ENCODE results near the gene RTBDN. TPM values are rescaled to one million over a fixed set of nuclear protein-coding genes. Genes with fewer than 3 reads are reported as not detected.

Gene RTBDN
- total and polyA plus RNA-seq, 2 of the 8 experiments (the other 6 are each of a cell fraction or from before 2014, with no cell fraction given): 4.0 to 4.8 TPM

GRCh38 chr19:12787458-12787857 is 46.9 kb downstream of the RTBDN start:
- no peak overlapping the region for H2AFZ ChIP-seq (ENCODE audit: low read length)
- H3K18ac ChIP-seq (ENCODE audit: extremely low read depth, low read length): no peak overlapping the region
- no peak overlapping the region for H3K4me2 ChIP-seq (ENCODE audit: insufficient read depth in 1 of 2, low read depth in 2 of 2, low read length in 2 of 2)
- no peak overlapping the region for H3K27ac ChIP-seq (ENCODE audit: low read depth, low read length)
- H3K4ac ChIP-seq (replicated peaks; ENCODE audit: insufficient read length, low read depth, low read length): no peak overlapping the region
- no peaks in the 10 kb centered on the region for H3K9me3 ChIP-seq (ENCODE audit: insufficient read depth in 2 of 2, low read depth in 1 of 2, low read length in 1 of 2)
- FAIRE-seq: no peak
- H3K23me2 ChIP-seq (ENCODE audit: low read depth, low read length): peaks cover 31% of the 10 kb centered on the region; the same call in 1 of the 2 replicates
- no peak overlapping the region for H4K91ac ChIP-seq (replicated peaks; ENCODE audit: insufficient read length, low read length)
- WGBS, 2 experiments (ENCODE audit: extremely low coverage in 1 of 2, insufficient coverage in 1 of 2, insufficient read length in 1 of 2, insufficient replicate concordance in 2 of 2, low coverage in 1 of 2, low lambda C conversion rate in 2 of 2, missing lambda C conversion rate in 1 of 2): 91% methylated on average over 10 of the region's 10 CpGs; no CpG with 5 or more reads in 1 of the 2 experiments
- peaks cover 0 to 1% of the 10 kb centered on the region in 2 experiments for H4K20me1 ChIP-seq (replicated peaks in 1 of 2; ENCODE audit: control insufficient read depth in 1 of 2, insufficient read depth in 2 of 2, low read length in 2 of 2)
- no peak overlapping the region for H4K8ac ChIP-seq (ENCODE audit: extremely low read depth, insufficient read depth, low read length)
- no peak overlapping the region for H2BK5ac ChIP-seq (ENCODE audit: low read depth, low read length)
- H3K9ac ChIP-seq (replicated peaks in 1 of 4; ENCODE audit: extremely low read depth in 1 of 4, low read depth in 3 of 4, low read length in 3 of 4): no peak overlapping the region
- no peak overlapping the region for H4K5ac ChIP-seq (ENCODE audit: insufficient read length, low read depth, low read length)
- H3K4me3 ChIP-seq (ENCODE audit: extremely low read depth in 1 of 4, insufficient read depth in 2 of 4, low read depth in 3 of 4, low read length in 4 of 4): no peak overlapping the region
- H2BK120ac ChIP-seq (replicated peaks; ENCODE audit: low read depth, low read length): no peak overlapping the region
- no peak overlapping the region for H2BK15ac ChIP-seq (ENCODE audit: low read length)
- H3K23ac ChIP-seq (ENCODE audit: insufficient read length): no peak overlapping the region
- DNase-seq (ENCODE audit: low read depth in 1 of 2, low spot score in 2 of 2): no peak
- no peak overlapping the region for H2BK12ac ChIP-seq (ENCODE audit: low read depth, low read length)
- H3K79me1 ChIP-seq (ENCODE audit: low read depth, low read length): no peaks in the 10 kb centered on the region; the same call in 1 of the 2 replicates
- H3K14ac ChIP-seq (ENCODE audit: insufficient read length): no peak overlapping the region
- H3K27me3 ChIP-seq (replicated peaks in 1 of 4; ENCODE audit: control insufficient read depth in 3 of 4, extremely low read depth in 1 of 4, insufficient read depth in 3 of 4, low read length in 3 of 4): peaks cover 0 to 16% (median 11%) of the 10 kb centered on the region in 4 experiments; a peak in 5 of 7 replicates
- H2BK20ac ChIP-seq (ENCODE audit: low read length): no peak overlapping the region
- no peak overlapping the region for H3K56ac ChIP-seq (replicated peaks; ENCODE audit: insufficient read length, low read depth, low read length)
- ChIA-PET POLR2A (ENCODE audit: partially characterized antibody) (interaction anchor here (0.6 to 3.5 kb wide), 8 partner anchors 9 to 719 kb away, joined by 3 to 33 read pairs (median 5); partner anchors contain the start of genes GET3, HOOK2 and RNASEH2A), CTCF (ENCODE audit: partially characterized antibody) (interaction anchor here (0.7 to 4.5 kb wide), 5 partner anchors 9 to 27 kb away, joined by 3 to 39 read pairs (median 14); partner anchors contain the start of genes PRDX2 and THSD8)
- H3K36me3 ChIP-seq (ENCODE audit: control insufficient read depth in 2 of 4, insufficient read depth in 4 of 4, low read length in 3 of 4): no peaks in the 10 kb centered on the region
- no peaks in the 10 kb centered on the region for H3K79me2 ChIP-seq (ENCODE audit: control insufficient read depth in 1 of 2, insufficient read depth in 2 of 2, low read length in 2 of 2)
- H2AK5ac ChIP-seq (ENCODE audit: low read depth, low read length): no peak overlapping the region; the same call in 1 of the 2 replicates
- H3K4me1 ChIP-seq (replicated peaks in 1 of 4; ENCODE audit: control insufficient read depth in 3 of 4, insufficient read depth in 4 of 4, low read length in 3 of 4): peaks cover 16 to 43% (median 24%) of the 10 kb centered on the region in 4 experiments
- TF ChIP-seq RXRA (IDR thresholded peaks at IDR 0.05; ENCODE audit: insufficient read depth, low read depth, low read length) (no peak), GABPA (IDR thresholded peaks at IDR 0.05; ENCODE audit: borderline replicate concordance, insufficient read depth, low read length) (no peak), JUN (IDR thresholded peaks at IDR 0.05; ENCODE audit: low read depth, low read length) (no peak), YY1 (IDR thresholded peaks at IDR 0.05; ENCODE audit: low read depth, low read length) (no peak), GTF2F1 (IDR thresholded peaks at IDR 0.05; ENCODE audit: borderline replicate concordance, low read depth, low read length) (no peak), ATF2 (IDR thresholded peaks at IDR 0.05; ENCODE audit: low read length) (no peak), BACH1 (IDR thresholded peaks at IDR 0.05; ENCODE audit: low read length) (no peak), PHF8 (conservative IDR thresholded peaks at IDR 0.05; ENCODE audit: low read depth, low read length) (no peak), BCL11A (IDR thresholded peaks at IDR 0.05; ENCODE audit: low read depth in 2 of 2, low read length in 2 of 2) (no peak), HDAC2 (IDR thresholded peaks at IDR 0.05; ENCODE audit: borderline replicate concordance in 1 of 2, low read depth in 2 of 2, low read length in 2 of 2) (no peak), CTBP2 (IDR thresholded peaks at IDR 0.05; ENCODE audit: borderline replicate concordance, insufficient read depth, insufficient read length, low read length) (no peak)

All from H1 (cell line).